Right renal pelvis (tissue), 4 donors: ENCODE measurements around the gene TMEM87A. TPM values are rescaled to one million over a fixed set of nuclear protein-coding genes. Genes with fewer than 3 reads are reported as not detected.
"Not testable (repeated sequence)": the region's sequence is repeated elsewhere in the genome, so short reads cannot be mapped to it uniquely, and the experiment has no call there.

ENCODE experiments used
- DNase-seq, 4 donors: peaks; one replicate each; pipeline ENCODE4 v3.0.0-alpha.2; 2013; ENCODE audit warnings: low read depth in 4 of 4, low spot score in 3 of 4, missing footprints in 1 of 4
- polyA plus RNA-seq, 4 donors: library from polyadenylated mRNA; unstranded; fragments of 120-200 nt; gene quantifications; one replicate each; pipeline ENCODE4 v1.2.1, GENCODE V29; 2013; ENCODE audit not compliant: insufficient read length in 4 of 4

The TMEM87A gene
- polyA plus RNA-seq, 4 donors = 51.4 to 63.4 (median 61.5) TPM

DNA sequence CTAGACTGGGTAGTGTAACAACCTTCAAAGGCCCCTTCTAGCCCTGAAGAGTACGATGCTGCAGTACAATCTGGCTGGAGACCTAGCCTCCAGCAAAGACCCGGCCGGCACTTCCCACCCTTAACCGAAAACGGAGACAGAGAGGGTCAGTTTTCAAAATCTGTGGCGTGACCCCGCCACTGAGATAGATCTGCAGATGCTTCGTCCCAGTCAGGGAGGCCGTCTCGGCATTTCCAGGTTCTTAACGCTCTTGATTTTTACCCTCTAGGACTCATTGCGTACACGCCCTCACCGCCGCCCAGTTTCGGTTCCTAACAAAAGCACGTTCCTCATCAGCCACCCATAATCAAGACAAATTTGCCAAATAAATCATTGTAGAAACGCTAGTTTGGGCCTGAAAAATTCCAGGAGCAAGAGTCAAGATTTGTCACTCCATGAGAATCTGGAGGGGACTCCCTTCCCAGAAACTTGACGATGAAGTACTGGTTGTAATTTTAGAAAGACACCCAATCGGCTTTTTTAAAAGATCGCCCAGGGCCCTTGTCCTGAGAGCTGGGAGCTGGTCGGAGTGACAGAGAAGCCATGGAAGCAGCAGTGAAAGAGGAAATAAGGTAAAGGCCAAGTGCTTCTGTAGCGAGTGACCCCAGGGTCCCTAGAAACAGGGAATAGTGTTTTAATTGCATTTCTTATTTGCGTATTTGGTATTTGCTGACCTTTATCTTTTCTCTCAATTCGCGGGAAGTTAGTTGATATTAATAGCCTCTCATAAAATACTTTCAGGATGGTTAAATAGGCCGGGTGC is 868 bp upstream of the TMEM87A start:
- peak in 3 of 4 donors; percentile 36 to 61 (median 39) for DNase-seq

GRCh38 chr15:42270996-42271395 is 2.2 kb downstream of the TMEM87A start:
- DNase-seq = no peak

- no peak for DNase-seq
These were observed 2.7 kb downstream of the TMEM87A start for GRCh38 chr15:42270551-42270950.

DNA sequence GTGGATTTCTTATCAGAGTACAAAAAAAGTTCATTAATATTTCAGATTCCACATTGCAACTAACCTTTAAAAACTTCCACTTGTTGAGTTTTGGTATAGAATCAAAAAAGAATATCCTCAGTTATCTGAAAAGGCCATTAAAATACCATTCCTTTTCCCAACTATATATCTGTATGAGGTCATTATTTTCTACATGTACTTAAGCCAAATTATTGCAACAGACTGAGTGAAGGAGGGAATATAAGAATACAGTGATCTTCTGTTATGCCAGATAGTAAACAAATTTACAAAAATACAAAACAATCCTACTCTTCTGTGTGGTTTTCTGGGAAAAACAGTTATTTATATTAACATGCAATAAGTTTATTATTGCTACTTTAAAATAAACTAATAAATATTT is 5.9 kb downstream of the TMEM87A start:
- no peak for DNase-seq

GRCh38 chr15:42264795-42265194 is 8.4 kb downstream of the TMEM87A start:
- no peak for DNase-seq

- no peak for DNase-seq
These were observed 19.9 kb downstream of the TMEM87A start for GRCh38 chr15:42253300-42253699.

DNA sequence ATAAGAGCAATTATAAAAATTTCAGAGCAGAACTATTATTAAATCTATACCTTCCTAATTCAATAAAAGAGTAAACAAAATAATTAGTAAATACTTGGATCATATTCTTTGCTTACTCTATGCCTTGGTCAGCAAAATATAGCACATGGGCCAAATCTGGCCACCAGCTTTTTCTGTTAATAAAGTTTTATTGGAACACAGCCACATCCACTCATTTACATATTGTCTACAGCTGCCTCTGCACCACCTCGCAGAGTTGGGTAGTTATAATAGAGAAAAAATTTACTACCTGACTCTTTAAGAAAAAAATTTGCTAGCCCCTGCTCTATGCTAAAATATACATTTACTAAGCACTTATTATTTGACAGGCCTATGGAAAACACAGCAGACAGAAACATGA is 32.4 kb downstream of the TMEM87A start:
- no peak for DNase-seq

- DNase-seq = no peak
These were observed 33.6 kb downstream of the TMEM87A start for GRCh38 chr15:42239528-42240182.

DNA sequence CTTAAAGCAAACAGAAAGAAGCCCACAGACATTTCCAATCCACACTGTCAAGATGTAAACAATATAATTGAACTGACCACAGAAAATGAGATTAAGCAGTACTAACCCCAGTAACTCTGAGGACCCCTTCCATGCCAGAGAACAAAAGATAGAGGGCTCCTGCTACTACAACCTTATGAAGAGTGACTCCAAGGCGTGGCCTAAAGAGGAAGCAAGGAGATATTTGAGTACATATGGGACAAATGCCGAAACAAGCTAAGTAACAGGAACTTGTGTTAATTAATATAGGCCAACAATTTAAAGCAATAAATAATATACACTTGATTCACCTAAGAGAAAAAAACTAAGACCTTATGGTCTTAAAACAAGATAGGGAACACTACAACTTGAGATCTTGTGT is 40.1 kb downstream of the TMEM87A start:
- DNase-seq = no peak

DNA sequence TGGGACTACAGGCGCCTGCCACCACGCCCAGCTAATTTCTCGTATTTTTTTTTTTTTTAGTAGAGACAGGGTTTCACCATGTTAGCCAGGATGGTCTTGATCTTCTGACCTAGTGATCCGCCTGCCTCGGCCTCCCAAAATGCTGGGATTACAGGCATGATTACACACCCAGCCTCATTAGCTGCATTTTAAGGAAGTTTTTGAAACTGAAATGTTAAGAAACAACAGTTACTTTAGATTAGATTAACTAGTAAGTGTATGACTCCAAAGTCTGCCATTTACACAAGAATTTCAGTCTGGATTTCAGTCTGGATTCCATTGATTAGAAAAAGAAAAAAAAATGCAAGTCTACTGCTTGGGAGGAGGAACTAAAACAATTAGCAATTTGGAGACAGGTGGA is 40.6 kb downstream of the TMEM87A start:
- DNase-seq = no peak

DNA sequence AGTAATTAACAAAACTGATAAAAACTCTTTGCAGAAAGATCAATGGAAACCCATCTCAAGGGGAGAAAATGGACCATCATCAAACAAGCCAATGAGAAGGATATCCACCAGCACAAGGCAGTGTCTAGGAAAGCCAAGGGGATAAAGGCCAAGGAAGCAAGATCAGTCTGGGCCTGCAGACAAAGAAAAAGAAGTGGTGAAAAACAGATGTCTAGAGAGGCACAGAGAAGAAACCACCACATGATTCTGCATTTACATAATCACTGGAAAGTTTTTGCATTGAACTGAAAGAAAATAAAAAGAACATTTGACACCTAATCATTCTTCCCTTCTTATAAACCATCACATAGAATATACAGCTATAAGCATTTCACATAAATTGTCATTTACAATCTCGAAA is 42.1 kb downstream of the TMEM87A start:
- DNase-seq = no peak

- DNase-seq = not testable (repeated sequence)
These were observed 44.3 kb downstream of the TMEM87A start for GRCh38 chr15:42228981-42229380.

DNA sequence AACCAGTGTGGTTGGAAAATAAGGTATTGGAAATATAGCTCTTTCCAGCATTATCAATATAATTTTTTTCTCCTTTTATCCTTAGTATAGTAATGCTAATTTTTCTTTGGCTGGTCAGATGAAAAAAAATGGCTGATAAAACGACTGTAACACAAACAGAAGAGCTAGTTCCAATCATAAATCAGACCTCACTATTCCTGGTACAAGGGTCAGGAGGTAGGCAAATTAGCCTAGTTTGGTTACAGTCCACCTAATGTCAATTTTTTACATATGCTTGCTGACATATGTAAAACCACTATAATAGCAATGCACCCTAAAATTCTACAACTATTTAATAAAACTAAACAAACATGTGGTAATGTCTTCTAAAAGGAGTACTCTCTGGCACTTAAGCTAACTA is 45.2 kb downstream of the TMEM87A start:
- DNase-seq = no peak

- DNase-seq = no peak
These were observed 46.6 kb downstream of the TMEM87A start for GRCh38 chr15:42226648-42227047.

DNA sequence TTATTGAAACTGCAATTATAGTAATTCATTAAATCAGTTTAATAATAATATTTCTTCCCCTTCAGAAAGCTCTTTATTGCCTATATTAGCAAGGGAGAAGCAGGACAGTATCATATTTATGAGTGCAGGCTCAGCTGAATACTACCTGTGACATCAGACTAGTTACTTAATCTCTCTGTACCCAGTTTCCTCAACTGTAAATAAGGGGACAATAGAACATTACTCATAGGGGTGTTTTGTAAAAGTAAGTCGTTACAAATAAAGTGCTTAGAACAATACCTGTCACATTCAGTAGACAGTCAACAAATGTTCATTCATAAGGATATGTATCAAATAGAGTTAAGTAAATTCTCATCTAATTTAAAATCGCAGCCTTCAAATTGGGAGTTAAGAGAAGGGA is 53.0 kb downstream of the TMEM87A start:
- DNase-seq = no peak

- DNase-seq = no peak
These were observed 54.2 kb downstream of the TMEM87A start for GRCh38 chr15:42218953-42219592.

- no peak for DNase-seq
These were observed 55.7 kb downstream of the TMEM87A start for GRCh38 chr15:42217568-42217967.

DNA sequence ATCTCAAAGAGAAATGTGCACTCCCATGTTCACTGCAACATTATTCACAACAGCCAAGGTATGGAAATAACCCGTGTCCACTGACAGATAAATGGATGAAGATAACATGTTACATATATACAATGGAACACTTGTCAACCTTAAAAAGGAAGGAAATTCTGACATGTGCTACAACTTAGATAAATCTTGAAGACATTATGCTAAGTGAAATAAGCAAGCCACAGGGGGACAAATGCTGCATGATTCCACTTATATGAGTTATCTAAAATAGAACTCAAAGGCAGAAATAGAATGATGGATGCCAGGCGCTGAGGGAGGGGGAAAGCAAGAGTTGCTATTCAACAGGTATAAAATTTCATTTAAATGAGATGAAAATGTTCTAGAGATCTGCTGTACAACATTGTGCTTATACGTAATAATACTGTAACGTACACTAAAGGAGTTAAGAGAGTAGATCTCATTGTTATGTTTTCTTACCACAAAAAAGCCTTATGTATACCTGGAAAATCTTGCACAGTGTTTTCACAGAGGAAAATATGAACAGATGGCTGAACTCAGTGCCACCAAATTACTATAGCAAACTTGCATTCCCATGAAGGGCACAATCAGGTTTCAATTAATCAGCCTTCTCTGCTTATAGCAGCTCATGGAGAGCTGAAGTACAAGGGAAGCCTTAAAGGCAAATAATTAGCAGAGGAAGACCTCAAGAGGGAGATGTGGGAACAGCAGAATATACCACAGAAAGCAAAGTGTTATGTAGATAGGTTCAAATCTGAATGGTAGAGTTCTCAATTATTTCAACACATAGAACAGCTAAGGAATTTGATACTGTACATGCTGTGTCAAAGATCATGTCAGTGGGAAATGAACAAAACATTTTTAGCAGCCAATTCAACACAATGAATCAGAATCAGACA is 57.1 kb downstream of the TMEM87A start:
- DNase-seq = no peak

DNA sequence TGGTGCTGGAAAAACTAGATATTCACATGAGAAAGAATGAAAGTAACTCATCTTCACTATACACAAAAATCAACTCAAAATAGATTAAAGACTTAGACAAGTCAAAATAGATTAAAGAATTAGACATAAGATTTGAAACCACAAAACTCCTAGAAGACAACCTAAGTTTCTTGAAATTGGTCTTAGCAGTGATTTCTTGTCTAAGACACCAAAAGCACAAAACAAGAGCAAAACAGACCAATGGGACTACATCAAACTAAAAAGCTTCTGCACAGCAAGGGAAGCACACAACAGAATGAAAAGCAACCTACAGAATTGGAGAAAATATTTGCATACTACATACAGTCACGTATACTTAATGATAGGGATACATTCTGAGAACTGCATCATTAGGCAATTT is 58.6 kb downstream of the TMEM87A start:
- no peak for DNase-seq

DNA sequence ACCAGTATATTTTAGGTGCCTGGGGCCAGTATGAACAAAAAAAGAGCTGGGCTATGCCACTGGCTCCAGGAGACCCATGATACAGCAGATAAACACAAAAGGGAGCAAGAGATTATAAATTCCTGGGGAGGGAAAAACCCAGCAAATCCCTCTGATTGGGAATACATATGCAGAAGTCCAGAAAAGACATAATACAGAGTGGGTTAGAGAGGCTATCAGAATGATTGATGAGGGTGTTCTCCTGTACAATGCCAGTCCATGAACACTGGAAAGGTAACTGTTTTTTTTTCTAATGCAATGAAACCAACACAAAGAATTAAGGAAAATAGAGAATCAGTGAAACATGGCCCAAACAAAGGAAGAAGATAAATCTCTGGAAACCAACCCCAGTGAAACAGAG is 59.7 kb downstream of the TMEM87A start:
- no peak for DNase-seq

- DNase-seq = no peak
These were observed 62.5 kb downstream of the TMEM87A start for GRCh38 chr15:42210696-42211095.
